Upper lobe of left lung (tissue), 6 donors: ENCODE measurements around the gene RBPJ. TPM values are rescaled to one million over a fixed set of nuclear protein-coding genes. Genes with fewer than 3 reads are reported as not detected.

ENCODE experiments used
- ATAC-seq, 2 donors: fragments of 200-7000 bp; cut with Tn5 transposase; one replicate each; pipeline ENCODE4 v1.9.1; 2022; ENCODE audit warnings: mild to moderate bottlenecking in 2 of 2, moderate library complexity in 2 of 2; ENCODE audit not compliant: low FRiP score in 2 of 2
- DNase-seq, 2 donors: peaks; one replicate each; pipeline ENCODE4 v3.0.0-alpha.2; 2019 to 2020
- H3K27ac ChIP-seq, 4 donors: fragments of 200-600 bp; sonication (generic); one replicate each; pipeline ENCODE4 v1.5.1; 2016 to 2019
- H3K27me3 ChIP-seq, 4 donors: fragments of 200-600 bp; sonication (generic); one replicate each; pipeline ENCODE4 v1.5.1; 2017 to 2019
- H3K36me3 ChIP-seq, 4 donors: fragments of 200-600 bp; sonication (generic); one replicate each; pipeline ENCODE4 v1.5.1; 2016 to 2019
- H3K4me1 ChIP-seq, 4 donors: fragments of 200-600 bp; sonication (generic); one replicate each; pipeline ENCODE4 v1.5.1; 2018 to 2019
- H3K4me3 ChIP-seq, 4 donors: fragments of 200-600 bp; sonication (generic); one replicate each; pipeline ENCODE4 v1.5.1; 2017 to 2019; ENCODE audit warnings: mild to moderate bottlenecking in 2 of 4, moderate library complexity in 1 of 4
- H3K9me3 ChIP-seq, 4 donors: fragments of 200-600 bp; sonication (generic); one replicate each; pipeline ENCODE4 v1.5.1; 2018 to 2019
- CTCF ChIP-seq, 6 experiments: fragments of 450-650 bp in 4 of 6; fragments of 200-600 bp in 2 of 6; sonication (generic) in 2 of 6; IDR thresholded peaks; one replicate each; pipeline ENCODE4 v1.5.1; 2016 to 2019; ENCODE audit warnings: antibody characterized with exemption in 6 of 6
- EP300 ChIP-seq, 4 donors: sonication (generic); formaldehyde crosslinking; IDR thresholded peaks; one replicate each; pipeline ENCODE4 v1.5.1; 2017; ENCODE audit warnings: antibody characterized with exemption in 4 of 4, control low read depth in 2 of 4
- POLR2A ChIP-seq, 4 donors: fragments of 450-650 bp; IDR thresholded peaks; one replicate each; pipeline ENCODE4 v1.5.1; 2016 to 2017; ENCODE audit warnings: antibody characterized with exemption in 4 of 4, mild to moderate bottlenecking in 2 of 4
- POLR2AphosphoS5 ChIP-seq, 2 donors: sonication (generic); formaldehyde crosslinking; IDR thresholded peaks; one replicate each; pipeline ENCODE4 v1.5.1; 2017; ENCODE audit warnings: antibody characterized with exemption in 2 of 2
- WGBS, 2 donors: methylation state at CpG; one replicate each; pipeline ENCODE4 v1.1.5; 2017 to 2018; 5-methylcytosine and 5-hydroxymethylcytosine counted together
- total RNA-seq, 6 donors: library from RNA; depleted of rRNA in 4 of 6; stranded (reverse); fragments of >200 nt in 4 of 6; gene quantifications; one replicate each; pipeline versions ENCODE4 v1.1.0 to v1.2.1, GENCODE V29; 2016 to 2021
- donor health status: DM: no; HTN: no; CAD: no; lungs with moderate emphysema.
- donor health status: DM: no; HTN: yes; CAD: no; lungs with severe emphysema.

The RBPJ gene
- total RNA-seq, 6 donors from 2014 or later = 59.4 to 93.2 (median 79.4) TPM

- Histone ChIP-seq H3K36me3 (no peaks in the 10 kb centered on the region), H3K4me1 (peaks cover 0 to 17% (median 10%) of the 10 kb centered on the region in 4 donors), H3K4me3 (no peak overlapping the region), H3K27ac (peak overlapping the region; percentile 71 to 79 (median 76)), H3K27me3 (no peaks in the 10 kb centered on the region), H3K9me3 (no peaks in the 10 kb centered on the region)
- WGBS, 2 donors = 25 to 49% methylated on average over 1 of the region's 1 CpG
- TF ChIP-seq POLR2AphosphoS5 (IDR thresholded peaks at IDR 0.05) (no peak), CTCF (IDR thresholded peaks at IDR 0.05) (no peak), EP300 (IDR thresholded peaks at IDR 0.05) (no peak), POLR2A (IDR thresholded peaks at IDR 0.05) (no peak)
- DNase-seq = no peak
- no peak for ATAC-seq
These were observed 33.1 kb upstream of the RBPJ start for GRCh38 chr4:26287756-26288155.

GRCh38 chr4:26288355-26288909 is 32.4 kb upstream of the RBPJ start:
- ATAC-seq = peak; percentile 81 to 82
- Histone ChIP-seq H3K27ac (peak overlapping the region; percentile 71 to 79 (median 76)), H3K36me3 (no peaks in the 10 kb centered on the region), H3K27me3 (no peaks in the 10 kb centered on the region), H3K4me3 (no peak overlapping the region), H3K4me1 (peaks cover 0 to 17% (median 10%) of the 10 kb centered on the region in 4 donors), H3K9me3 (no peaks in the 10 kb centered on the region)
- peak in 1 of 2 donors; percentile 62 for DNase-seq
- 48 to 64% methylated on average over 4 of the region's 4 CpGs for WGBS, 2 donors
- TF ChIP-seq POLR2AphosphoS5 (IDR thresholded peaks at IDR 0.05) (peak in 1 of 2 donors; percentile 5), CTCF (IDR thresholded peaks at IDR 0.05) (no peak), EP300 (IDR thresholded peaks at IDR 0.05) (peak in 1 of 4 donors; percentile 31), POLR2A (IDR thresholded peaks at IDR 0.05) (peak in 1 of 4 donors; percentile 58)

GRCh38 chr4:26289401-26289800 is 31.4 kb upstream of the RBPJ start:
- WGBS, 2 donors = 51 to 76% methylated on average over 4 of the region's 4 CpGs
- Histone ChIP-seq H3K4me1 (peaks cover 0 to 17% (median 10%) of the 10 kb centered on the region in 4 donors), H3K27me3 (no peaks in the 10 kb centered on the region), H3K4me3 (no peak overlapping the region), H3K36me3 (no peaks in the 10 kb centered on the region), H3K27ac (peak overlapping the region; percentile 71 to 79 (median 76)), H3K9me3 (no peaks in the 10 kb centered on the region)
- TF ChIP-seq POLR2AphosphoS5 (IDR thresholded peaks at IDR 0.05) = no peak
- no peak for TF ChIP-seq EP300 (IDR thresholded peaks at IDR 0.05)
- DNase-seq (no peak), ATAC-seq (no peak)

GRCh38 chr4:26290321-26290720 is 30.5 kb upstream of the RBPJ start:
- no peaks in the 10 kb centered on the region for H3K36me3 ChIP-seq
- DNase-seq = no peak
- WGBS, 2 donors = 70 to 82% methylated on average over 3 of the region's 3 CpGs
- no peaks in the 10 kb centered on the region for H3K9me3 ChIP-seq
- ATAC-seq = no peak
- H3K27me3 ChIP-seq = no peaks in the 10 kb centered on the region
- H3K27ac ChIP-seq = no peak overlapping the region
- TF ChIP-seq POLR2A (IDR thresholded peaks at IDR 0.05) (no peak), CTCF (IDR thresholded peaks at IDR 0.05) (no peak), POLR2AphosphoS5 (IDR thresholded peaks at IDR 0.05) (no peak), EP300 (IDR thresholded peaks at IDR 0.05) (no peak)
- peaks cover 0 to 17% (median 10%) of the 10 kb centered on the region in 4 donors for H3K4me1 ChIP-seq
- no peak overlapping the region for H3K4me3 ChIP-seq

GRCh38 chr4:26294904-26295303 is 25.9 kb upstream of the RBPJ start:
- no peaks in the 10 kb centered on the region for H3K36me3 ChIP-seq
- H3K4me3 ChIP-seq = no peak overlapping the region
- peaks cover under 1 to 7% (median 4%) of the 10 kb centered on the region in 4 donors for H3K4me1 ChIP-seq
- no peaks in the 10 kb centered on the region for H3K9me3 ChIP-seq
- H3K27me3 ChIP-seq = no peaks in the 10 kb centered on the region
- no peak overlapping the region for H3K27ac ChIP-seq
- ATAC-seq (no peak), DNase-seq (no peak)
- WGBS, 2 donors = 80 to 85% methylated on average over 5 of the region's 5 CpGs
- TF ChIP-seq EP300 (IDR thresholded peaks at IDR 0.05) (no peak), POLR2A (IDR thresholded peaks at IDR 0.05) (no peak), CTCF (IDR thresholded peaks at IDR 0.05) (no peak), POLR2AphosphoS5 (IDR thresholded peaks at IDR 0.05) (no peak)
